Activated naive CD4-positive, alpha-beta T cell treated with anti-CD3 and anti-CD28 coated beads, Interleukin-2, amount 10 ng/mL, durations not matched to agents 7 days and 5 days (primary cell): ENCODE data around the gene S1PR4.
"Not testable (repeated sequence)": the region's sequence is repeated elsewhere in the genome, so short reads cannot be mapped to it uniquely, and the experiment has no call there.

ENCODE experiments used
- CTCF ChIA-PET: fragments of 350-600 bp; sonication (Branson Sonifier 250); formaldehyde crosslinking; loops from one replicate; lab custom pipeline; 2021; ENCODE audit warnings: antibody characterized with exemption; lab: Charles Lee
- DNase-seq: peaks from one replicate; pipeline ENCODE4 v3.0.0-alpha.2; 2020
- H3K27ac Mint-ChIP-seq: one replicate; pipeline ENCODE4 v1.8.0; 2021; ENCODE audit warnings: mild to moderate bottlenecking, moderate library complexity, mixed read lengths
- H3K27me3 Mint-ChIP-seq: one replicate; pipeline ENCODE4 v1.8.0; 2021; ENCODE audit warnings: mild to moderate bottlenecking, mixed read lengths
- H3K36me3 Mint-ChIP-seq: one replicate; pipeline ENCODE4 v1.8.0; 2021; ENCODE audit warnings: mixed read lengths
- H3K4me1 Mint-ChIP-seq: one replicate; pipeline ENCODE4 v1.8.0; 2021; ENCODE audit warnings: mixed read lengths
- H3K4me3 Mint-ChIP-seq: one replicate; pipeline ENCODE4 v1.8.0; 2021; ENCODE audit warnings: mild to moderate bottlenecking, moderate library complexity, mixed read lengths
- H3K9me3 Mint-ChIP-seq: one replicate; pipeline ENCODE4 v1.8.0; 2021; ENCODE audit warnings: mixed read lengths

The S1PR4 gene

GRCh38 chr19:3145909-3146676, 32.5 kb upstream of the S1PR4 start:
- no peak overlapping the region for H3K27ac Mint-ChIP-seq
- no peak overlapping the region for H3K4me3 Mint-ChIP-seq
- H3K36me3 Mint-ChIP-seq: peaks cover 32% of the 10 kb centered on the region
- no peak for DNase-seq
- H3K4me1 Mint-ChIP-seq: peaks cover 42% of the 10 kb centered on the region
- no peaks in the 10 kb centered on the region for H3K9me3 Mint-ChIP-seq
- CTCF ChIA-PET: interaction anchor here (0.6 to 3.6 kb wide), 9 partner anchors 10 to 195 kb away, joined by 3 to 23 read pairs (median 4); partner anchors contain the start of gene GNA15
- H3K27me3 Mint-ChIP-seq: peaks cover 6% of the 10 kb centered on the region

GRCh38 chr19:3146677-3147100, 31.9 kb upstream of the S1PR4 start:
- Mint-ChIP-seq H3K4me3 (no peak overlapping the region), H3K9me3 (no peaks in the 10 kb centered on the region), H3K4me1 (peaks cover 37% of the 10 kb centered on the region), H3K36me3 (peaks cover 32% of the 10 kb centered on the region), H3K27ac (no peak overlapping the region), H3K27me3 (peaks cover 6% of the 10 kb centered on the region)
- CTCF ChIA-PET: interaction anchor here (0.6 to 3.6 kb wide), 9 partner anchors 10 to 196 kb away, joined by 3 to 23 read pairs (median 4); partner anchors contain the start of gene GNA15
- peak; percentile 75 for DNase-seq

GRCh38 chr19:3148503-3148902, 30.1 kb upstream of the S1PR4 start:
- CTCF ChIA-PET: interaction anchor here (3.6 kb wide), 1 partner anchor 12 kb away, joined by 23 read pairs; the partner anchor contains the start of gene GNA15
- Mint-ChIP-seq H3K4me1 (peaks cover 23% of the 10 kb centered on the region), H3K27ac (no peak overlapping the region), H3K27me3 (no peaks in the 10 kb centered on the region), H3K4me3 (no peak overlapping the region), H3K9me3 (no peaks in the 10 kb centered on the region), H3K36me3 (peaks cover 29% of the 10 kb centered on the region)
- DNase-seq: no peak

GRCh38 chr19:3149089-3149488, 29.5 kb upstream of the S1PR4 start:
- CTCF ChIA-PET: no interaction called here
- no peaks in the 10 kb centered on the region for H3K27me3 Mint-ChIP-seq
- no peak for DNase-seq
- peaks cover 23% of the 10 kb centered on the region for H3K4me1 Mint-ChIP-seq
- no peak overlapping the region for H3K4me3 Mint-ChIP-seq
- no peaks in the 10 kb centered on the region for H3K9me3 Mint-ChIP-seq
- H3K27ac Mint-ChIP-seq: no peak overlapping the region
- peaks cover 29% of the 10 kb centered on the region for H3K36me3 Mint-ChIP-seq

GRCh38 chr19:3149526-3150505, 28.8 kb upstream of the S1PR4 start:
- Mint-ChIP-seq H3K9me3 (no peaks in the 10 kb centered on the region), H3K36me3 (peaks cover 29% of the 10 kb centered on the region), H3K27ac (peak overlapping the region; percentile 62), H3K27me3 (no peaks in the 10 kb centered on the region), H3K4me1 (peaks cover 23% of the 10 kb centered on the region), H3K4me3 (no peak overlapping the region)
- CTCF ChIA-PET: no interaction called here
- no peak for DNase-seq

GRCh38 chr19:3150739-3151329, 27.7 kb upstream of the S1PR4 start:
- H3K27me3 Mint-ChIP-seq: no peaks in the 10 kb centered on the region
- peaks cover 20% of the 10 kb centered on the region for H3K4me1 Mint-ChIP-seq
- no peaks in the 10 kb centered on the region for H3K9me3 Mint-ChIP-seq
- CTCF ChIA-PET: interaction anchor here (1.5 kb wide), 1 partner anchor 11 kb away, joined by 6 read pairs; no protein-coding TSS in a partner anchor
- H3K36me3 Mint-ChIP-seq: peaks cover 31% of the 10 kb centered on the region
- no peak for DNase-seq
- no peak overlapping the region for H3K4me3 Mint-ChIP-seq
- H3K27ac Mint-ChIP-seq: no peak overlapping the region

GRCh38 chr19:3151563-3152418, 26.8 kb upstream of the S1PR4 start:
- Mint-ChIP-seq H3K9me3 (peaks cover 3% of the 10 kb centered on the region), H3K4me3 (no peak overlapping the region), H3K36me3 (peaks cover 36% of the 10 kb centered on the region), H3K4me1 (peaks cover 13% of the 10 kb centered on the region), H3K27ac (no peak overlapping the region), H3K27me3 (no peaks in the 10 kb centered on the region)
- no peak for DNase-seq
- CTCF ChIA-PET: interaction anchor here (0.8 to 1.5 kb wide), 3 partner anchors 10 to 201 kb away, joined by 3 to 6 read pairs (median 3); no protein-coding TSS in a partner anchor

GRCh38 chr19:3152419-3152780, 26.2 kb upstream of the S1PR4 start:
- H3K36me3 Mint-ChIP-seq: peaks cover 39% of the 10 kb centered on the region
- DNase-seq: no peak
- H3K9me3 Mint-ChIP-seq: peaks cover 3% of the 10 kb centered on the region
- CTCF ChIA-PET: interaction anchor here (1.3 to 1.5 kb wide), 2 partner anchors 10 to 23 kb away, joined by 3 to 6 read pairs; no protein-coding TSS in a partner anchor
- peaks cover 16% of the 10 kb centered on the region for H3K4me1 Mint-ChIP-seq
- no peak overlapping the region for H3K27ac Mint-ChIP-seq
- H3K4me3 Mint-ChIP-seq: no peak overlapping the region
- no peaks in the 10 kb centered on the region for H3K27me3 Mint-ChIP-seq

GRCh38 chr19:3153286-3154230, 25.0 kb upstream of the S1PR4 start:
- H3K27me3 Mint-ChIP-seq: no peaks in the 10 kb centered on the region
- peaks cover 46% of the 10 kb centered on the region for H3K36me3 Mint-ChIP-seq
- no peak for DNase-seq
- no peak overlapping the region for H3K27ac Mint-ChIP-seq
- CTCF ChIA-PET: interaction anchor here (1.3 kb wide), 1 partner anchor 24 kb away, joined by 3 read pairs; no protein-coding TSS in a partner anchor
- H3K9me3 Mint-ChIP-seq: peaks cover 8% of the 10 kb centered on the region
- H3K4me1 Mint-ChIP-seq: peaks cover 19% of the 10 kb centered on the region
- H3K4me3 Mint-ChIP-seq: no peak overlapping the region

GRCh38 chr19:3154447-3154846, 24.1 kb upstream of the S1PR4 start:
- H3K9me3 Mint-ChIP-seq, H3K27ac Mint-ChIP-seq, CTCF ChIA-PET, H3K27me3 Mint-ChIP-seq, H3K4me3 Mint-ChIP-seq, DNase-seq: not testable (repeated sequence)
- peaks cover 42% of the 10 kb centered on the region for H3K36me3 Mint-ChIP-seq
- H3K4me1 Mint-ChIP-seq: peaks cover 13% of the 10 kb centered on the region

GRCh38 chr19:3154957-3155736, 23.4 kb upstream of the S1PR4 start:
- Mint-ChIP-seq H3K27ac (no peak overlapping the region), H3K4me1 (peaks cover 14% of the 10 kb centered on the region), H3K9me3 (peaks cover 12% of the 10 kb centered on the region), H3K36me3 (peaks cover 41% of the 10 kb centered on the region), H3K27me3 (no peaks in the 10 kb centered on the region), H3K4me3 (peak overlapping the region; percentile 2)
- DNase-seq: peak; percentile 90
- CTCF ChIA-PET: no interaction called here
